Astrocyte (in vitro differentiated cells and primary cell): Measurements from ENCODE around the gene PAPSS1. TPM values are rescaled to one million over a fixed set of nuclear protein-coding genes. Genes with fewer than 3 reads are reported as not detected.
"Not testable (repeated sequence)": the region's sequence is repeated elsewhere in the genome, so short reads cannot be mapped to it uniquely, and the experiment has no call there.

Experiments used
- DNase-seq: peaks from one replicate; pipeline ENCODE4 v3.0.0-alpha.2; 2010; ENCODE audit warnings: low read depth
- FAIRE-seq: peaks from 2 replicates; lab custom pipeline; 2011; peaks lifted over from hg19 to GRCh38; lab: Jason Lieb, UNC
- H2AFZ ChIP-seq: 2 replicates; pipeline ENCODE4 v1.6.0; 2012; ENCODE audit warnings: low read depth, low read length, inconsistent platforms
- H3K27ac ChIP-seq: 2 replicates; pipeline ENCODE4 v1.5.1; 2011; ENCODE audit warnings: low read depth, low read length, inconsistent platforms
- H3K27me3 ChIP-seq: 2 replicates; pipeline ENCODE4 v1.6.0; 2011; ENCODE audit warnings: low read length, inconsistent platforms; ENCODE audit not compliant: insufficient read depth
- H3K36me3 ChIP-seq: 2 replicates; pipeline ENCODE4 v1.5.1; 2011; ENCODE audit warnings: low read length, inconsistent platforms; ENCODE audit not compliant: insufficient read depth
- H3K4me1 ChIP-seq: 2 replicates; pipeline ENCODE4 v1.5.1; 2011; ENCODE audit warnings: low read length, inconsistent platforms; ENCODE audit not compliant: insufficient read depth
- H3K4me2 ChIP-seq: 2 replicates; pipeline ENCODE4 v1.6.0; 2012; ENCODE audit warnings: low read length, inconsistent platforms
- H3K4me3 ChIP-seq: 2 replicates; pipeline ENCODE4 v1.5.1; 2011; ENCODE audit warnings: low read depth, mild to moderate bottlenecking, low read length, inconsistent platforms; ENCODE audit not compliant: insufficient read depth
- H3K79me2 ChIP-seq: 2 replicates; pipeline ENCODE4 v1.6.0; 2012; ENCODE audit warnings: mild to moderate bottlenecking, low read length, inconsistent platforms; ENCODE audit not compliant: insufficient read depth
- H3K9ac ChIP-seq: 2 replicates; pipeline ENCODE4 v1.6.0; 2012; ENCODE audit warnings: mild to moderate bottlenecking, low read length, inconsistent platforms
- H3K9me3 ChIP-seq: 2 replicates; pipeline ENCODE4 v1.5.1; 2012; ENCODE audit warnings: low read depth, mild to moderate bottlenecking, low read length, inconsistent platforms; ENCODE audit not compliant: insufficient read depth
- H4K20me1 ChIP-seq: 2 replicates; pipeline ENCODE4 v1.6.0; 2012; ENCODE audit warnings: low read length, inconsistent platforms; ENCODE audit not compliant: insufficient read depth
- H3K27ac Mint-ChIP-seq: one replicate; pipeline ENCODE4 v1.8.0; 2021; ENCODE audit warnings: mild to moderate bottlenecking, mixed read lengths; ENCODE audit not compliant: unreplicated experiment
- H3K27me3 Mint-ChIP-seq: one replicate; pipeline ENCODE4 v1.8.0; 2021; ENCODE audit warnings: low read depth, mixed read lengths; ENCODE audit not compliant: unreplicated experiment
- H3K36me3 Mint-ChIP-seq: one replicate; pipeline ENCODE4 v1.8.0; 2021; ENCODE audit warnings: low read depth, mixed read lengths; ENCODE audit not compliant: unreplicated experiment
- H3K4me1 Mint-ChIP-seq: one replicate; pipeline ENCODE4 v1.8.0; 2021; ENCODE audit warnings: low read depth, mixed read lengths; ENCODE audit not compliant: unreplicated experiment
- H3K4me3 Mint-ChIP-seq: one replicate; pipeline ENCODE4 v1.8.0; 2021; ENCODE audit warnings: mild to moderate bottlenecking, moderate library complexity, mixed read lengths; ENCODE audit not compliant: unreplicated experiment
- H3K9me3 Mint-ChIP-seq: one replicate; pipeline ENCODE4 v1.8.0; 2021; ENCODE audit warnings: mild to moderate bottlenecking, mixed read lengths; ENCODE audit not compliant: unreplicated experiment
- EZH2 ChIP-seq: IDR thresholded peaks from 2 replicates; pipeline ENCODE4 v1.6.1; 2012; ENCODE audit warnings: mild to moderate bottlenecking, low read length, inconsistent platforms; ENCODE audit not compliant: insufficient read depth
- total RNA-seq: library from RNA; stranded (reverse); gene quantifications from 2 replicates; pipeline ENCODE4 v1.2.1, GENCODE V29; 2021
- TF ChIP-seq, protein P1 (sequence below): IDR thresholded peaks from 2 replicates; pipeline ENCODE4 v1.5.1; 2011; ENCODE audit warnings: low read depth, mild to moderate bottlenecking, inconsistent platforms, low read length, moderate library complexity; ENCODE audit not compliant: insufficient read depth

The PAPSS1 gene
- total RNA-seq, 1 donor from 2014 or later: 102 TPM

DNA sequence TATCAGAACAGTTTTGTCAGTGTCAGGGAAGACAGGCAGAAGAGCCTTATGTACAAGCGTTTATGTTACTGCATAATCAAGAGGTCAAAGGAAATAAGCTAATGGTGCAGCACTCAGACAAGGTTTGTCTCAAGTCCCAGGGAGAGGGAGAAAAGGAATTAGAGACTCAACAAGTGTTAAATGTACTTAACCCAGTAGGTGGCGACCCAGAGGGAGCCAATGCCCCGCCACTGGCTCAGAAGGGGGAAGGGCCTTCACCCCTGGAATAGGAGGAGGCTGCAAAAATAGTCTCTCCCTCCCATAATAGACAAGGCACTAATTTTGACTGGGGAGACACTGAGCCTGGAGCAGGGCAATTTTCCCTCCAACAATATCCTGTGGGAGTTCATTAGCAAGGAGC, 14.1 kb upstream of the PAPSS1 start:
- no peak overlapping the region for H3K4me2 ChIP-seq
- no peaks in the 10 kb centered on the region for H3K9me3 ChIP-seq
- Mint-ChIP-seq H3K27ac (no peak overlapping the region), H3K27me3 (no peaks in the 10 kb centered on the region), H3K4me3 (no peak overlapping the region), H3K4me1 (no peaks in the 10 kb centered on the region), H3K9me3 (no peaks in the 10 kb centered on the region), H3K36me3 (no peaks in the 10 kb centered on the region)
- no peak for TF ChIP-seq EZH2
- TF ChIP-seq, protein P1, sequence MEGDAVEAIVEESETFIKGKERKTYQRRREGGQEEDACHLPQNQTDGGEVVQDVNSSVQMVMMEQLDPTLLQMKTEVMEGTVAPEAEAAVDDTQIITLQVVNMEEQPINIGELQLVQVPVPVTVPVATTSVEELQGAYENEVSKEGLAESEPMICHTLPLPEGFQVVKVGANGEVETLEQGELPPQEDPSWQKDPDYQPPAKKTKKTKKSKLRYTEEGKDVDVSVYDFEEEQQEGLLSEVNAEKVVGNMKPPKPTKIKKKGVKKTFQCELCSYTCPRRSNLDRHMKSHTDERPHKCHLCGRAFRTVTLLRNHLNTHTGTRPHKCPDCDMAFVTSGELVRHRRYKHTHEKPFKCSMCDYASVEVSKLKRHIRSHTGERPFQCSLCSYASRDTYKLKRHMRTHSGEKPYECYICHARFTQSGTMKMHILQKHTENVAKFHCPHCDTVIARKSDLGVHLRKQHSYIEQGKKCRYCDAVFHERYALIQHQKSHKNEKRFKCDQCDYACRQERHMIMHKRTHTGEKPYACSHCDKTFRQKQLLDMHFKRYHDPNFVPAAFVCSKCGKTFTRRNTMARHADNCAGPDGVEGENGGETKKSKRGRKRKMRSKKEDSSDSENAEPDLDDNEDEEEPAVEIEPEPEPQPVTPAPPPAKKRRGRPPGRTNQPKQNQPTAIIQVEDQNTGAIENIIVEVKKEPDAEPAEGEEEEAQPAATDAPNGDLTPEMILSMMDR: peak; percentile 17
- H3K27ac ChIP-seq: no peak overlapping the region
- no peaks in the 10 kb centered on the region for H4K20me1 ChIP-seq
- DNase-seq (no peak), FAIRE-seq (no peak)
- no peak overlapping the region for H2AFZ ChIP-seq
- no peaks in the 10 kb centered on the region for H3K36me3 ChIP-seq
- no peaks in the 10 kb centered on the region for H3K4me1 ChIP-seq
- no peaks in the 10 kb centered on the region for H3K79me2 ChIP-seq
- no peak overlapping the region for H3K4me3 ChIP-seq
- no peaks in the 10 kb centered on the region for H3K27me3 ChIP-seq
- H3K9ac ChIP-seq: no peak overlapping the region

GRCh38 chr4:107733431-107733925, 13.4 kb upstream of the PAPSS1 start:
- H3K4me1 ChIP-seq: no peaks in the 10 kb centered on the region
- Mint-ChIP-seq H3K4me1 (no peaks in the 10 kb centered on the region), H3K36me3 (no peaks in the 10 kb centered on the region), H3K9me3 (peaks cover 3% of the 10 kb centered on the region), H3K27ac (no peak overlapping the region), H3K27me3 (no peaks in the 10 kb centered on the region), H3K4me3 (no peak overlapping the region)
- H3K4me2 ChIP-seq: no peak overlapping the region
- TF ChIP-seq, protein P1: no peak
- TF ChIP-seq EZH2: no peak
- H3K4me3 ChIP-seq: no peak overlapping the region
- H4K20me1 ChIP-seq: no peaks in the 10 kb centered on the region
- no peaks in the 10 kb centered on the region for H3K36me3 ChIP-seq
- H3K27ac ChIP-seq: no peak overlapping the region
- H2AFZ ChIP-seq: no peak overlapping the region
- H3K27me3 ChIP-seq: no peaks in the 10 kb centered on the region
- no peak overlapping the region for H3K9ac ChIP-seq
- no peak for DNase-seq
- no peak for FAIRE-seq
- H3K9me3 ChIP-seq: no peaks in the 10 kb centered on the region
- no peaks in the 10 kb centered on the region for H3K79me2 ChIP-seq

GRCh38 chr4:107729050-107729449, 9.0 kb upstream of the PAPSS1 start:
- not testable (repeated sequence) for FAIRE-seq

GRCh38 chr4:107726131-107726925, 6.3 kb upstream of the PAPSS1 start:
- H3K4me1 ChIP-seq, H3K9ac ChIP-seq, H3K27me3 ChIP-seq, H3K4me3 Mint-ChIP-seq, FAIRE-seq, H3K9me3 ChIP-seq, H3K27ac Mint-ChIP-seq, H3K4me2 ChIP-seq, H2AFZ ChIP-seq, H3K4me1 Mint-ChIP-seq, DNase-seq, H3K36me3 Mint-ChIP-seq, H3K9me3 Mint-ChIP-seq, H3K79me2 ChIP-seq, H3K36me3 ChIP-seq, H4K20me1 ChIP-seq, H3K27me3 Mint-ChIP-seq, H3K4me3 ChIP-seq, H3K27ac ChIP-seq: not testable (repeated sequence)

More at GRCh38 chr4:107729050-107729449, 9.0 kb upstream of the PAPSS1 start:
- not testable (repeated sequence) for H3K4me3 Mint-ChIP-seq, H3K9ac ChIP-seq, H3K27ac Mint-ChIP-seq, DNase-seq, H3K27ac ChIP-seq, H3K36me3 ChIP-seq, H3K9me3 Mint-ChIP-seq, H3K79me2 ChIP-seq, H3K36me3 Mint-ChIP-seq, H3K4me2 ChIP-seq, H4K20me1 ChIP-seq, H3K9me3 ChIP-seq, H3K4me3 ChIP-seq, H3K4me1 Mint-ChIP-seq, H3K27me3 Mint-ChIP-seq, H3K4me1 ChIP-seq, H2AFZ ChIP-seq, H3K27me3 ChIP-seq
